Measurements from ENCODE around the gene VAX1. TPM values are rescaled to one million over a fixed set of nuclear protein-coding genes. Genes with fewer than 3 reads are reported as not detected.

VAX1 gene
- polyA plus RNA-seq, 2 of the 4 experiments (the other 2 are of a cell fraction), result 0.68 to 0.70 TPM

- H3K4me1 ChIP-seq, result 0 out of 3 replicates have a peak, but pooled peaks cover 4% of the 10 kb centered on the region
- POLR2A ChIA-PET, result no interaction called here
- no peak overlapping the region for H3K27ac ChIP-seq
- H3K4me3 ChIP-seq, result no peak overlapping the region
- FAIRE-seq, result no peak
- 91% methylated on average over 6 of the region's 6 CpGs for WGBS (ENCODE audit: missing lambda C conversion rate)
- H3K4me2 ChIP-seq, result no peak overlapping the region
- ATAC-seq, result no peak
- no peak for DNase-seq (ENCODE audit: low read depth in 1 of 2, low spot score in 1 of 2)
- no peaks in the 10 kb centered on the region for H3K9me3 ChIP-seq
- CTCF ChIA-PET, result interaction anchor here (1.0 to 3.7 kb wide), 2 partner anchors 10 to 32 kb away, joined by 5 to 25 read pairs; no protein-coding TSS in a partner anchor
- TF ChIP-seq HOXA7 (CRISPR knock-in tag; IDR thresholded peaks at IDR 0.05) (no peak), MAFK (IDR thresholded peaks at IDR 0.05; ENCODE audit: partially characterized antibody) (no peak), RFX5 (IDR thresholded peaks at IDR 0.05) (no peak), EHMT2 (IDR thresholded peaks at IDR 0.05; ENCODE audit: low read depth) (no peak), FOXS1 (CRISPR knock-in tag; IDR thresholded peaks at IDR 0.05) (no peak), PHF8 (IDR thresholded peaks at IDR 0.05; ENCODE audit: borderline replicate concordance, low read depth) (no peak)
Observed at GRCh38 chr10:117135026-117135372, 3.1 kb downstream of the VAX1 start.

- ChIA-PET CTCF (interaction anchor here (0.6 to 3.7 kb wide), 3 partner anchors 23 to 1050 kb away, joined by 3 to 25 read pairs (median 3); no protein-coding TSS in a partner anchor), POLR2A (no interaction called here)
- no peak for TF ChIP-seq HOXB13 (CRISPR knock-in tag; IDR thresholded peaks at IDR 0.05; ENCODE audit: low read depth)
- no peak for TF ChIP-seq E2F6 (IDR thresholded peaks at IDR 0.05; ENCODE audit: borderline replicate concordance, low read depth)
- TF ChIP-seq EHMT2 (IDR thresholded peaks at IDR 0.05; ENCODE audit: low read depth), result no peak
- Histone ChIP-seq H3K4me2 (no peak overlapping the region), H3K9me3 (no peaks in the 10 kb centered on the region), H3K4me1 (0 out of 3 replicates have a peak, but pooled peaks cover 4% of the 10 kb centered on the region), H3K4me3 (no peak overlapping the region), H3K27ac (no peak overlapping the region)
- no peak for FAIRE-seq
- 95% methylated on average over 56 of the region's 72 CpGs for WGBS (ENCODE audit: missing lambda C conversion rate)
- no peak for DNase-seq (ENCODE audit: low read depth in 1 of 2, low spot score in 1 of 2)
- ATAC-seq, result no peak
Observed at GRCh38 chr10:117134306-117135025, 3.6 kb downstream of the VAX1 start.

- no peak overlapping the region for H3K4me2 ChIP-seq
- TF ChIP-seq NPAS2 (CRISPR knock-in tag; IDR thresholded peaks at IDR 0.05; ENCODE audit: borderline replicate concordance), result no peak
- H3K4me1 ChIP-seq, result 0 out of 3 replicates have a peak, but pooled peaks cover 4% of the 10 kb centered on the region
- no peak overlapping the region for H3K27ac ChIP-seq
- WGBS (ENCODE audit: missing lambda C conversion rate), result 94% methylated on average over 28 of the region's 28 CpGs
- ATAC-seq (no peak), DNase-seq (ENCODE audit: low read depth in 1 of 2, low spot score in 1 of 2) (no peak), FAIRE-seq (no peak)
- H3K9me3 ChIP-seq, result no peaks in the 10 kb centered on the region
- ChIA-PET CTCF (interaction anchor here (0.6 to 1.2 kb wide), 2 partner anchors 24 to 1050 kb away, joined by 3 read pairs; no protein-coding TSS in a partner anchor), POLR2A (no interaction called here)
- no peak overlapping the region for H3K4me3 ChIP-seq
Observed at GRCh38 chr10:117134056-117134305, 4.1 kb downstream of the VAX1 start.

- no peak overlapping the region for H3K4me2 ChIP-seq
- H3K4me3 ChIP-seq, result no peak overlapping the region
- no peak for FAIRE-seq
- no peaks in the 10 kb centered on the region for H3K9me3 ChIP-seq
- ChIA-PET CTCF (interaction anchor here (0.6 to 1.2 kb wide), 2 partner anchors 24 to 1049 kb away, joined by 3 read pairs; no protein-coding TSS in a partner anchor), POLR2A (no interaction called here)
- ATAC-seq, result no peak
- TF ChIP-seq CBX8 (IDR thresholded peaks at IDR 0.05), result no peak
- TF ChIP-seq HOXB5 (CRISPR knock-in tag; IDR thresholded peaks at IDR 0.05), result no peak
- TF ChIP-seq FOSL2 (IDR thresholded peaks at IDR 0.05), result no peak
- TF ChIP-seq FOSL2 (CRISPR knock-in tag; IDR thresholded peaks at IDR 0.05), result no peak
- no peak for TF ChIP-seq EHMT2 (IDR thresholded peaks at IDR 0.05; ENCODE audit: low read depth)
- TF ChIP-seq HEYL (CRISPR knock-in tag; IDR thresholded peaks at IDR 0.05), result no peak
- TF ChIP-seq RAD21 (conservative IDR thresholded peaks at IDR 0.05 in 1 of 2, IDR thresholded peaks at IDR 0.05 in 1 of 2), result no peak
- TF ChIP-seq RCOR1 (IDR thresholded peaks at IDR 0.05; ENCODE audit: low read depth, low read length), result no peak
- TF ChIP-seq MAZ (IDR thresholded peaks at IDR 0.05; ENCODE audit: borderline replicate concordance, low read depth, low read length), result no peak
- no peak for TF ChIP-seq CHD4 (IDR thresholded peaks at IDR 0.05; ENCODE audit: borderline replicate concordance)
- no peak for TF ChIP-seq SREBF2 (IDR thresholded peaks at IDR 0.05)
- TF ChIP-seq GATA3 (IDR thresholded peaks at IDR 0.05; ENCODE audit: borderline replicate concordance), result no peak
- 86% methylated on average over 30 of the region's 30 CpGs for WGBS (ENCODE audit: missing lambda C conversion rate)
- no peak for DNase-seq (ENCODE audit: low read depth in 1 of 2, low spot score in 1 of 2)
- no peak overlapping the region for H3K27ac ChIP-seq
- H3K4me1 ChIP-seq, result no peaks in the 10 kb centered on the region
Observed at GRCh38 chr10:117133273-117134055, 4.6 kb downstream of the VAX1 start.
